Erythroblast (primary cell): Measurements from ENCODE around the gene CCT3.

Source experiments
- GATA1 ChIP-seq: IDR thresholded peaks from 2 replicates; pipeline ENCODE4 v1.6.1; 2011; ENCODE audit warnings: low read depth, mild to moderate bottlenecking, control low read depth, low read length, moderate library complexity
- POLR2A ChIP-seq: IDR thresholded peaks from 2 replicates; pipeline ENCODE4 v1.6.1; 2011; ENCODE audit warnings: mild to moderate bottlenecking, low read length

DNA sequence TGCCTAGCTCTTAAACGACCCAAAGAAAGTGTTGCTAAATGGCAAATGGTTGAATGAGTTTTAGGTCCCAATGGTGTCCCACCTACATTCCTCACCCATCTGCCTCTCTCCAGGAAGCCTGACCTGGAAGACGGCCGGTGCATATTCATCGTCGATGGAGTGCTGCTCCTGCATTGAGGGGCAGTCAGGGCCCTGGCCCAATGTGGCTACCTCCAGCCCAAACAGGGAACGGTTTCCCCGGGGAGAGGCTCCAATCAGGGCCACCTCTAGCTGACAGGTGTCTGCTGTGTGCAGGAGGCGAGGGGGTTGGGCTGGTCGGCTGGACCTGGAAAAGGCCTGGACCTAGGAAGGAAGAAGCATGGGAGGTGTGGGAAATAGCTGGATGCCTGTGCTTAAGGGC is 44.2 kb downstream of the CCT3 start:
- TF ChIP-seq POLR2A, result no peak
- TF ChIP-seq GATA1, result no peak
